IMR-90 (cell line): ENCODE measurements around the gene NEK4. TPM values are rescaled to one million over a fixed set of nuclear protein-coding genes. Genes with fewer than 3 reads are reported as not detected.

Source experiments
- ATAC-seq: fragments of 200-7000 bp; cut with Tn5 transposase; 2 replicates; pipeline ENCODE4 v1.9.1; 2020; ENCODE audit warnings: low read depth, mild to moderate bottlenecking, moderate library complexity
- BruUV-seq: library from RNA; stranded (reverse); fragments of 400-500 nt; replicated peaks from 2 replicates; lab custom pipeline; 2021; lab: Mats Ljungman, UMichigan
- CTCF ChIA-PET: fragments of 300-600 bp; formaldehyde crosslinking; extraction: SDS; loops from one replicate; lab custom pipeline; 2021; ENCODE audit warnings: antibody characterized with exemption; lab: Yijun Ruan, JAX
- POLR2A ChIA-PET: fragments of 300-600 bp; sonication (Branson Sonifier 250); formaldehyde crosslinking; loops from one replicate; lab custom pipeline; 2022; ENCODE audit warnings: antibody characterized with exemption; ENCODE audit not compliant: unreplicated experiment; lab: Charles Lee
- DNase-seq: peaks from one replicate; pipeline ENCODE4 v3.0.0; 2013
- H2AFZ ChIP-seq: replicated peaks from 2 replicates; pipeline ENCODE3; 2013; ENCODE audit warnings: low read length, mild to moderate bottlenecking; ENCODE audit not compliant: poor library complexity
- H2AK5ac ChIP-seq: 2 replicates; pipeline ENCODE4 v1.6.1; 2013; ENCODE audit warnings: low read depth, low read length, inconsistent platforms
- H2AK9ac ChIP-seq: replicated peaks from 2 replicates; pipeline ENCODE3; 2013; ENCODE audit warnings: mild to moderate bottlenecking, low read depth, low read length, moderate library complexity; ENCODE audit not compliant: poor library complexity
- H2BK120ac ChIP-seq: 2 replicates; pipeline ENCODE4 v1.6.1; 2013; ENCODE audit warnings: low read depth, low read length, inconsistent platforms
- H2BK15ac ChIP-seq: 3 replicates; pipeline ENCODE4 v1.6.1; 2013; ENCODE audit warnings: low read depth, low read length, inconsistent platforms
- H2BK20ac ChIP-seq: 2 replicates; pipeline ENCODE4 v1.6.1; 2013; ENCODE audit warnings: low read depth, mild to moderate bottlenecking, inconsistent platforms, low read length, moderate library complexity
- H2BK5ac ChIP-seq: 2 replicates; pipeline ENCODE4 v1.6.1; 2013; ENCODE audit warnings: mild to moderate bottlenecking, low read depth, low read length, inconsistent platforms; ENCODE audit not compliant: poor library complexity, severe bottlenecking
- H3K14ac ChIP-seq: replicated peaks from 2 replicates; pipeline ENCODE4 v1.6.1; 2013; ENCODE audit warnings: low read depth, low read length, inconsistent platforms
- H3K18ac ChIP-seq: 2 replicates; pipeline ENCODE4 v1.6.1; 2013; ENCODE audit warnings: low read depth, low read length, control low read depth
- H3K23ac ChIP-seq: 2 replicates; pipeline ENCODE4 v1.6.1; 2013; ENCODE audit warnings: low read depth, low read length, inconsistent platforms
- H3K27ac ChIP-seq: 2 replicates; pipeline ENCODE4 v1.5.1; 2013; ENCODE audit warnings: mild to moderate bottlenecking, control low read depth, low read length; ENCODE audit not compliant: insufficient read depth
- H3K27me3 ChIP-seq: 2 replicates; pipeline ENCODE4 v1.6.1; 2013; ENCODE audit warnings: low read length; ENCODE audit not compliant: control insufficient read depth, insufficient read depth
- H3K36me3 ChIP-seq: 2 replicates; pipeline ENCODE4 v1.6.1; 2013; ENCODE audit warnings: low read length, mixed read lengths; ENCODE audit not compliant: control insufficient read depth, insufficient read depth
- H3K4ac ChIP-seq: 2 replicates; pipeline ENCODE4 v1.6.1; 2013; ENCODE audit warnings: low read depth, low read length, inconsistent platforms
- H3K4me1 ChIP-seq: 2 replicates; pipeline ENCODE4 v1.6.1; 2013; ENCODE audit warnings: low read length, mixed read lengths; ENCODE audit not compliant: control insufficient read depth, insufficient read depth
- H3K4me2 ChIP-seq: 2 replicates; pipeline ENCODE4 v1.6.1; 2013; ENCODE audit warnings: low read depth, mild to moderate bottlenecking, control low read depth, low read length, moderate library complexity
- H3K4me3 ChIP-seq: 2 replicates; pipeline ENCODE4 v1.5.1; 2013; ENCODE audit warnings: low read depth, mild to moderate bottlenecking, control low read depth, low read length, moderate library complexity; ENCODE audit not compliant: insufficient read depth
- H3K56ac ChIP-seq: 2 replicates; pipeline ENCODE4 v1.6.1; 2013; ENCODE audit warnings: low read length, inconsistent platforms; ENCODE audit not compliant: insufficient read depth; ENCODE audit errors: extremely low read depth
- H3K79me1 ChIP-seq, 2 experiments: 2 replicates each; pipeline ENCODE4 v1.6.1; 2013; ENCODE audit warnings: low read length in 2 of 2, inconsistent platforms in 1 of 2, low read depth in 1 of 2
- H3K9ac ChIP-seq: 2 replicates; pipeline ENCODE4 v1.6.1; 2013; ENCODE audit warnings: low read depth, low read length, control low read depth
- H3K9me1 ChIP-seq: 2 replicates; pipeline ENCODE4 v1.6.1; 2013; ENCODE audit warnings: low read length, inconsistent platforms; ENCODE audit not compliant: insufficient read depth
- H3K9me3 ChIP-seq: 2 replicates; pipeline ENCODE4 v1.6.1; 2013; ENCODE audit warnings: low read length; ENCODE audit not compliant: control insufficient read depth, insufficient read depth
- H4K20me1 ChIP-seq: 2 replicates; pipeline ENCODE4 v1.6.1; 2013; ENCODE audit warnings: low read length, inconsistent platforms; ENCODE audit not compliant: insufficient read depth
- H4K5ac ChIP-seq: 2 replicates; pipeline ENCODE4 v1.6.1; 2013; ENCODE audit warnings: mild to moderate bottlenecking, low read depth, low read length, control low read depth
- H4K8ac ChIP-seq, 2 experiments: 2 replicates each; pipeline ENCODE4 v1.6.1; 2013; ENCODE audit warnings: low read depth in 2 of 2, low read length in 2 of 2, control low read depth in 1 of 2, inconsistent platforms in 1 of 2
- H4K91ac ChIP-seq: 2 replicates; pipeline ENCODE4 v1.6.1; 2013; ENCODE audit warnings: low read depth, low read length, inconsistent platforms; ENCODE audit not compliant: insufficient read depth
- CEBPB ChIP-seq: IDR thresholded peaks from 2 replicates; pipeline ENCODE4 v1.6.1; 2012; ENCODE audit warnings: low read depth, low read length, improper control_type of control experiment
- CHD1 ChIP-seq: IDR thresholded peaks from 2 replicates; pipeline ENCODE4 v1.6.1; 2012; ENCODE audit warnings: low read depth, low read length, improper control_type of control experiment
- MAFK ChIP-seq: IDR thresholded peaks from 2 replicates; pipeline ENCODE4 v1.6.1; 2012; ENCODE audit warnings: low read depth, low read length, improper control_type of control experiment
- MAZ ChIP-seq: IDR thresholded peaks from 2 replicates; pipeline ENCODE4 v1.6.1; 2012; ENCODE audit warnings: low read depth, mild to moderate bottlenecking, low read length, improper control_type of control experiment, moderate library complexity, borderline replicate concordance
- MXI1 ChIP-seq: IDR thresholded peaks from 2 replicates; pipeline ENCODE4 v1.6.1; 2012; ENCODE audit warnings: low read depth, mild to moderate bottlenecking, low read length, moderate library complexity, borderline replicate concordance
- NFE2L2 ChIP-seq: fragments of 150-350 bp; IDR thresholded peaks from 2 replicates; pipeline ENCODE4 v1.6.1; 2016; ENCODE audit warnings: low read depth, mild to moderate bottlenecking, low read length
- RAD21 ChIP-seq: IDR thresholded peaks from 2 replicates; pipeline ENCODE4 v1.6.1; 2012; ENCODE audit warnings: low read length, improper control_type of control experiment
- RCOR1 ChIP-seq: IDR thresholded peaks from 2 replicates; pipeline ENCODE4 v1.6.1; 2012; ENCODE audit warnings: mild to moderate bottlenecking, low read length, improper control_type of control experiment; ENCODE audit not compliant: insufficient replicate concordance
- RFX5 ChIP-seq: IDR thresholded peaks from 2 replicates; pipeline ENCODE4 v1.8.0; 2012; ENCODE audit warnings: low read depth, mild to moderate bottlenecking, low read length, moderate library complexity
- SMC3 ChIP-seq: fragments of 150-350 bp; IDR thresholded peaks from 2 replicates; pipeline ENCODE4 v1.6.1; 2016; ENCODE audit warnings: low read depth, mild to moderate bottlenecking, antibody characterized with exemption, low read length, moderate library complexity
- WGBS, 2 experiments: methylation state at CpG; one replicate each; pipeline versions ENCODE4 v1.1.5 to v1.1.7; 2013; ENCODE audit warnings: missing lambda C conversion rate in 2 of 2; ENCODE audit not compliant: insufficient read length in 1 of 2; ENCODE audit errors: extremely low coverage in 2 of 2; 5-methylcytosine and 5-hydroxymethylcytosine counted together
- dilution Hi-C: fragments of 300-500 bp; cut with HindIII; formaldehyde crosslinking; loops from one replicate; pipeline ENCODE4 v1.14.3; 2018; ENCODE audit warnings: low sequenced_read_pairs; ENCODE audit not compliant: unreplicated experiment
- in situ Hi-C: fragments of 300-500 bp; cut with MboI; formaldehyde crosslinking; loops from 3 replicates; pipeline ENCODE4 v1.14.3; 2019; ENCODE audit warnings: low sequenced_read_pairs, inconsistent platforms, mixed read lengths
- intact Hi-C: fragments of 100-400 bp; cut with micrococcal nuclease; formaldehyde crosslinking; loops from 2 replicates; pipeline ENCODE4 v1.10.0; 2022
- polyA plus RNA-seq, 3 experiments: library from polyadenylated mRNA; depleted of rRNA; stranded (reverse); fragments of >200 nt; gene quantifications; 2 replicates each; pipeline ENCODE4 v1.2.3, GENCODE V29; 2012; ENCODE audit warnings: low replicate concordance in 1 of 3
- total RNA-seq: library from RNA; depleted of rRNA; stranded (reverse); fragments of >200 nt; gene quantifications from 2 replicates; pipeline ENCODE4 v1.2.3, GENCODE V29; 2012

NEK4 gene
- total and polyA plus RNA-seq, 2 of the 4 experiments (the other 2 are of a cell fraction): 10.3 to 24.7 TPM

GRCh38 chr3:52791928-52792327 is 21.2 kb upstream of the NEK4 start:
- Histone ChIP-seq H2AFZ (no peak overlapping the region), H3K9me1 (no peaks in the 10 kb centered on the region), H4K8ac (no peak overlapping the region), H3K79me1 (no peaks in the 10 kb centered on the region), H4K20me1 (no peaks in the 10 kb centered on the region), H3K4me2 (no peak overlapping the region), H3K27ac (no peak overlapping the region), H2BK15ac (no peak overlapping the region), H4K91ac (no peak overlapping the region), H2BK120ac (no peak overlapping the region), H3K18ac (no peak overlapping the region), H3K27me3 (peaks cover 35% of the 10 kb centered on the region; the same call in 1 of the 2 replicates), H3K56ac (no peak overlapping the region), H3K23ac (no peak overlapping the region), H4K5ac (no peak overlapping the region), H2AK5ac (no peak overlapping the region), H2AK9ac (no peak overlapping the region), H3K9ac (no peak overlapping the region), H3K9me3 (no peaks in the 10 kb centered on the region), H3K4me3 (no peak overlapping the region), H3K36me3 (no peaks in the 10 kb centered on the region), H2BK20ac (no peak overlapping the region), H3K14ac (no peak overlapping the region), H3K4me1 (no peaks in the 10 kb centered on the region), H3K4ac (no peak overlapping the region), H2BK5ac (no peak overlapping the region)
- CTCF ChIA-PET: interaction anchor here (1.5 kb wide), 1 partner anchor 11 kb away, joined by 5 read pairs; no protein-coding TSS in a partner anchor
- POLR2A ChIA-PET: no interaction called here
- intact Hi-C loops (no loop called here), dilution Hi-C loops (no loop called here), in situ Hi-C loops (no loop called here)
- DNase-seq (no peak), ATAC-seq (no peak)
- no peak for TF ChIP-seq SMC3
- no peak for TF ChIP-seq NFE2L2
- TF ChIP-seq RAD21: no peak
- TF ChIP-seq RFX5: no peak
- TF ChIP-seq MAFK: no peak
- no peak for TF ChIP-seq RCOR1
- TF ChIP-seq MAZ: no peak
- TF ChIP-seq MXI1: no peak
- no peak for TF ChIP-seq CHD1
- TF ChIP-seq CEBPB: no peak
- WGBS, 2 experiments: 20% methylated on average over 1 of the region's 4 CpGs; no CpG with 5 or more reads in 1 of the 2 experiments
- no TSS peak for BruUV-seq
